OCI-LY7 (cell line): ENCODE data around the gene CNKSR2.

Experiments used
- EZH2phosphoT487 ChIP-seq: fragments of 200-600 bp; sonication (generic); IDR thresholded peaks from 2 replicates; pipeline ENCODE4 v1.6.1; 2018; ENCODE audit warnings: low read depth, borderline replicate concordance, mild to moderate bottlenecking, mixed run types, antibody characterized with exemption, low read length, moderate library complexity, mixed read lengths
- TF ChIP-seq, protein P1 (sequence below): fragments of 200-600 bp; sonication (generic); conservative IDR thresholded peaks from 2 replicates; pipeline ENCODE4 v1.5.1; 2014; ENCODE audit warnings: mild to moderate bottlenecking, antibody characterized with exemption, low read length, moderate library complexity, mixed read lengths

DNA sequence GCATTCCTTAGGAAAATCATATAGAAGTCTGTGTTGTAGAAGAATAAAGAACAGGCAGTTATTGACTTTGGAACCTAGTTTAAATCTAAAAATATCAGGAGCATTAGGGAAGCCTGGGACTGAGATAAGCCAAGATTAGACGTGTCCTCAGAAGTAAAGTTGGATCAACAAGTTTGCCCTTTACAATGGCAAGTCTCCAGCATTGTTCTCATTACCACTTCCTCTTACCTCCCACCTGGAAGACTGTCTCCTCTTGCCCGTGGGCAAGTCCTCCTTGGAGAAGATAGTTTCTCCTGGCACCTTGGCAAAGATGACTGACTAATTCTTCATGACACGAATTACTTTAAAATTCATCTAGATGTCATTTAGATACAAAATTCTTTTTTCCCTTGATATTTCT lies 37.8 kb downstream of the CNKSR2 start:
- TF ChIP-seq, protein P1, sequence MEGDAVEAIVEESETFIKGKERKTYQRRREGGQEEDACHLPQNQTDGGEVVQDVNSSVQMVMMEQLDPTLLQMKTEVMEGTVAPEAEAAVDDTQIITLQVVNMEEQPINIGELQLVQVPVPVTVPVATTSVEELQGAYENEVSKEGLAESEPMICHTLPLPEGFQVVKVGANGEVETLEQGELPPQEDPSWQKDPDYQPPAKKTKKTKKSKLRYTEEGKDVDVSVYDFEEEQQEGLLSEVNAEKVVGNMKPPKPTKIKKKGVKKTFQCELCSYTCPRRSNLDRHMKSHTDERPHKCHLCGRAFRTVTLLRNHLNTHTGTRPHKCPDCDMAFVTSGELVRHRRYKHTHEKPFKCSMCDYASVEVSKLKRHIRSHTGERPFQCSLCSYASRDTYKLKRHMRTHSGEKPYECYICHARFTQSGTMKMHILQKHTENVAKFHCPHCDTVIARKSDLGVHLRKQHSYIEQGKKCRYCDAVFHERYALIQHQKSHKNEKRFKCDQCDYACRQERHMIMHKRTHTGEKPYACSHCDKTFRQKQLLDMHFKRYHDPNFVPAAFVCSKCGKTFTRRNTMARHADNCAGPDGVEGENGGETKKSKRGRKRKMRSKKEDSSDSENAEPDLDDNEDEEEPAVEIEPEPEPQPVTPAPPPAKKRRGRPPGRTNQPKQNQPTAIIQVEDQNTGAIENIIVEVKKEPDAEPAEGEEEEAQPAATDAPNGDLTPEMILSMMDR: no peak
- no peak for TF ChIP-seq EZH2phosphoT487
